ENCODE data around the gene MSI2.

The MSI2 gene

GRCh38 chr17:57517632-57518456, 261.5 kb downstream of the MSI2 start:
- H4K20me1 ChIP-seq (ENCODE audit: control insufficient read depth, insufficient read depth, low read depth, low read length) = no peaks in the 10 kb centered on the region
- H3K4me1 ChIP-seq (ENCODE audit: control insufficient read depth, low read length) = peaks cover 44% of the 10 kb centered on the region
- no peak overlapping the region for H3K4me2 ChIP-seq (ENCODE audit: low read length)
- H3F3A ChIP-seq (ENCODE audit: control insufficient read depth, insufficient read depth) = no peaks in the 10 kb centered on the region
- no peak overlapping the region for H3K27ac ChIP-seq (ENCODE audit: low read depth, low read length)
- H3K9me3 ChIP-seq (ENCODE audit: control insufficient read depth, insufficient read depth, low read length) = no peaks in the 10 kb centered on the region
- TF ChIP-seq CTCF (IDR thresholded peaks at IDR 0.05; ENCODE audit: low read depth, low read length, poor library complexity, severe bottlenecking) = no peak
- no peak for TF ChIP-seq EZH2phosphoT487 (IDR thresholded peaks at IDR 0.05; ENCODE audit: borderline replicate concordance, low read length)
- no peaks in the 10 kb centered on the region for H3K27me3 ChIP-seq (ENCODE audit: control insufficient read depth, low read length)
- no peaks in the 10 kb centered on the region for H3K9me2 ChIP-seq (replicated peaks; ENCODE audit: control insufficient read depth, low read length)
- peaks cover 30% of the 10 kb centered on the region for H3K79me2 ChIP-seq (ENCODE audit: control insufficient read depth, low read length)
- peaks cover 3% of the 10 kb centered on the region for H3K36me3 ChIP-seq (ENCODE audit: control insufficient read depth, low read length)
- no peak overlapping the region for H3K4me3 ChIP-seq (ENCODE audit: low read length)

- H3K27ac ChIP-seq (ENCODE audit: low read depth, low read length) = no peak overlapping the region
- no peaks in the 10 kb centered on the region for H4K20me1 ChIP-seq (ENCODE audit: control insufficient read depth, insufficient read depth, low read depth, low read length)
- H3K4me1 ChIP-seq (ENCODE audit: control insufficient read depth, low read length) = peaks cover 45% of the 10 kb centered on the region
- no peak overlapping the region for H3K4me2 ChIP-seq (ENCODE audit: low read length)
- H3K79me2 ChIP-seq (ENCODE audit: control insufficient read depth, low read length) = peaks cover 32% of the 10 kb centered on the region
- TF ChIP-seq CTCF (IDR thresholded peaks at IDR 0.05; ENCODE audit: low read depth, low read length, poor library complexity, severe bottlenecking) = no peak
- TF ChIP-seq EZH2phosphoT487 (IDR thresholded peaks at IDR 0.05; ENCODE audit: borderline replicate concordance, low read length) = no peak
- H3K9me3 ChIP-seq (ENCODE audit: control insufficient read depth, insufficient read depth, low read length) = no peaks in the 10 kb centered on the region
- peaks cover 3% of the 10 kb centered on the region for H3K36me3 ChIP-seq (ENCODE audit: control insufficient read depth, low read length)
- H3K9me2 ChIP-seq (replicated peaks; ENCODE audit: control insufficient read depth, low read length) = no peaks in the 10 kb centered on the region
- no peaks in the 10 kb centered on the region for H3K27me3 ChIP-seq (ENCODE audit: control insufficient read depth, low read length)
- no peak overlapping the region for H3K4me3 ChIP-seq (ENCODE audit: low read length)
- no peaks in the 10 kb centered on the region for H3F3A ChIP-seq (ENCODE audit: control insufficient read depth, insufficient read depth)
These were observed 262.6 kb downstream of the MSI2 start for GRCh38 chr17:57518587-57519581.

- H3F3A ChIP-seq (ENCODE audit: control insufficient read depth, insufficient read depth) = no peaks in the 10 kb centered on the region
- H3K79me2 ChIP-seq (ENCODE audit: control insufficient read depth, low read length) = peaks cover 31% of the 10 kb centered on the region
- no peaks in the 10 kb centered on the region for H3K9me2 ChIP-seq (replicated peaks; ENCODE audit: control insufficient read depth, low read length)
- H3K4me3 ChIP-seq (ENCODE audit: low read length) = no peak overlapping the region
- no peaks in the 10 kb centered on the region for H4K20me1 ChIP-seq (ENCODE audit: control insufficient read depth, insufficient read depth, low read depth, low read length)
- H3K27ac ChIP-seq (ENCODE audit: low read depth, low read length) = no peak overlapping the region
- H3K4me1 ChIP-seq (ENCODE audit: control insufficient read depth, low read length) = peaks cover 45% of the 10 kb centered on the region
- peaks cover 3% of the 10 kb centered on the region for H3K36me3 ChIP-seq (ENCODE audit: control insufficient read depth, low read length)
- H3K9me3 ChIP-seq (ENCODE audit: control insufficient read depth, insufficient read depth, low read length) = no peaks in the 10 kb centered on the region
- no peaks in the 10 kb centered on the region for H3K27me3 ChIP-seq (ENCODE audit: control insufficient read depth, low read length)
- no peak for TF ChIP-seq EZH2phosphoT487 (IDR thresholded peaks at IDR 0.05; ENCODE audit: borderline replicate concordance, low read length)
- no peak for TF ChIP-seq CTCF (IDR thresholded peaks at IDR 0.05; ENCODE audit: low read depth, low read length, poor library complexity, severe bottlenecking)
- no peak overlapping the region for H3K4me2 ChIP-seq (ENCODE audit: low read length)
These were observed 263.5 kb downstream of the MSI2 start for GRCh38 chr17:57519800-57520199.

Data from DOHH2 (cell line).